GM12892 (cell line): ENCODE measurements around the gene EYS.

Experiments used
- POLR2A ChIP-seq: IDR thresholded peaks from 2 replicates; pipeline ENCODE4 v1.6.1; 2011; ENCODE audit warnings: low read depth, low read length, control low read depth
- POLR2AphosphoS5 ChIP-seq: IDR thresholded peaks from 2 replicates; pipeline ENCODE4 v1.6.1; 2011; ENCODE audit warnings: low read depth, low read length, control low read depth
- TAF1 ChIP-seq: IDR thresholded peaks from 2 replicates; pipeline ENCODE4 v1.6.1; 2011; ENCODE audit warnings: low read depth, mild to moderate bottlenecking, control low read depth, low read length, borderline replicate concordance

DNA sequence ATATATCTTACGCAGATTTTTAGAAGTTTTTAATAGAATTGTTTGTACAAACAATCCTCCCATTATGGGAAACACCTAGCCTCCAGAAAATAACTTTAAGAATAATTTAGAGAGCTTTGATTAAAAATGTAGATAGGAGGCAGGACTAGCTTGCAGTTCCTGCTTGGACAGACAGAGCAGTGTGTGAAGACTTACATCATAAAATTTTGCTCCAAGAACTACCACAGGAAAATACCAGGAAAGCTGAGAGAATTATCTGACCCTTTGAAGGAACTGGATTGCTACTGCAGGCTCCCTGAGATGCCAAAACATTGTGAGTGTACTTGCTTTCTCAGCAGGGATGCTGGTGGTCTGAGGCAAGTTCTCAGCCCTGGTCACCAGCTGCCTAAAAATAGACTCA lies 64.2 kb downstream of the EYS start:
- TF ChIP-seq POLR2A = no peak
- TF ChIP-seq POLR2AphosphoS5 = no peak
- TF ChIP-seq TAF1 = no peak
